ENCODE measurements around the gene DLG1.

DNA sequence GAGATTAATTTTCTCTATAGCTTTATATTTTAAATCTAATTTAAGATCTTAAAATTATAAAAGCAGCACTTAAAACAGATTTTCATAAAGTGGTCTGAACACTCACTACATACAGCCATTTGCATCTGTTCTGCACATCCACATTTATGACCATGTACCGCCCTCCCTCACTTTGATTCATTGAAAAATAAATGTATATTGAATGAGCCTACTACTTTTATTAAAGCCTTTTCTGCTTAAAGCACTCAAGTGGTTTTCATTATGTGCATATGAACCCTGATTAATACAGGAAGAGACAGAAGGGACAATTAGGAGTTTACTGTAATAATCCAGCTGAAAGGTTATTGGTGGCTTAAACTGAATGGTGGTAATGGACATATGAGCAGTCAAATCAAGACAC is 129.4 kb downstream of the DLG1 start:
- TF ChIP-seq, protein P1, sequence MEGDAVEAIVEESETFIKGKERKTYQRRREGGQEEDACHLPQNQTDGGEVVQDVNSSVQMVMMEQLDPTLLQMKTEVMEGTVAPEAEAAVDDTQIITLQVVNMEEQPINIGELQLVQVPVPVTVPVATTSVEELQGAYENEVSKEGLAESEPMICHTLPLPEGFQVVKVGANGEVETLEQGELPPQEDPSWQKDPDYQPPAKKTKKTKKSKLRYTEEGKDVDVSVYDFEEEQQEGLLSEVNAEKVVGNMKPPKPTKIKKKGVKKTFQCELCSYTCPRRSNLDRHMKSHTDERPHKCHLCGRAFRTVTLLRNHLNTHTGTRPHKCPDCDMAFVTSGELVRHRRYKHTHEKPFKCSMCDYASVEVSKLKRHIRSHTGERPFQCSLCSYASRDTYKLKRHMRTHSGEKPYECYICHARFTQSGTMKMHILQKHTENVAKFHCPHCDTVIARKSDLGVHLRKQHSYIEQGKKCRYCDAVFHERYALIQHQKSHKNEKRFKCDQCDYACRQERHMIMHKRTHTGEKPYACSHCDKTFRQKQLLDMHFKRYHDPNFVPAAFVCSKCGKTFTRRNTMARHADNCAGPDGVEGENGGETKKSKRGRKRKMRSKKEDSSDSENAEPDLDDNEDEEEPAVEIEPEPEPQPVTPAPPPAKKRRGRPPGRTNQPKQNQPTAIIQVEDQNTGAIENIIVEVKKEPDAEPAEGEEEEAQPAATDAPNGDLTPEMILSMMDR (IDR thresholded peaks at IDR 0.05): no peak
- TF ChIP-seq POLR2AphosphoS5 (IDR thresholded peaks at IDR 0.05) (no peak), EP300 (IDR thresholded peaks at IDR 0.05; ENCODE audit: low read depth) (no peak), POLR2A (IDR thresholded peaks at IDR 0.05) (no peak)

Measured in transverse colon (tissue), 4 donors.